Measurements from ENCODE around the gene CRYL1.

- TF ChIP-seq POLR2A (IDR thresholded peaks at IDR 0.05; ENCODE audit: control extremely low read depth in 1 of 2, low read depth in 2 of 2, low read length in 2 of 2) (no peak), CTCF (IDR thresholded peaks at IDR 0.05; ENCODE audit: control extremely low read depth in 1 of 3, insufficient read depth in 1 of 3, low read depth in 1 of 3, low read length in 3 of 3) (no peak), MAFK (IDR thresholded peaks at IDR 0.05; ENCODE audit: low read depth, low read length) (no peak), CREB1 (IDR thresholded peaks at IDR 0.05) (no peak), TAF1 (IDR thresholded peaks at IDR 0.05; ENCODE audit: low read depth, low read length) (no peak), MAX (IDR thresholded peaks at IDR 0.05) (no peak), SRF (IDR thresholded peaks at IDR 0.05; ENCODE audit: low read depth, low read length) (no peak), EP300 (IDR thresholded peaks at IDR 0.05; ENCODE audit: borderline replicate concordance in 1 of 2, low read depth in 2 of 2, low read length in 2 of 2) (no peak), CEBPB (IDR thresholded peaks at IDR 0.05; ENCODE audit: low read depth, low read length) (no peak), HDAC6 (IDR thresholded peaks at IDR 0.05; ENCODE audit: low read depth, low read length) (no peak)
These were observed 68.0 kb downstream of the CRYL1 start for GRCh38 chr13:20457670-20458069.
